BJ (cell line): ENCODE data around the gene GAS1. TPM values are rescaled to one million over a fixed set of nuclear protein-coding genes. Genes with fewer than 3 reads are reported as not detected.

Source experiments
- CTCF ChIA-PET: fragments of 350-600 bp; formaldehyde crosslinking; extraction: SDS; loops from one replicate; lab custom pipeline; 2021; ENCODE audit warnings: antibody characterized with exemption, inconsistent platforms; lab: Yijun Ruan, JAX
- POLR2A ChIA-PET: fragments of 300-600 bp; sonication (Branson Sonifier 250); formaldehyde crosslinking; extraction: SDS; loops from one replicate; lab custom pipeline; 2021; ENCODE audit warnings: antibody characterized with exemption; lab: Charles Lee
- DNase-seq: peaks from one replicate; pipeline ENCODE4 v3.0.0-alpha.2; 2011; ENCODE audit warnings: low read depth
- H3K27me3 ChIP-seq: 2 replicates; pipeline ENCODE4 v1.6.0; 2011; ENCODE audit warnings: low read length; ENCODE audit not compliant: control insufficient read depth, insufficient read depth
- H3K36me3 ChIP-seq: 2 replicates; pipeline ENCODE4 v1.5.1; 2011; ENCODE audit warnings: low read length; ENCODE audit not compliant: control insufficient read depth, insufficient read depth
- H3K4me3 ChIP-seq: 2 replicates; pipeline ENCODE4 v1.5.1; 2011; ENCODE audit warnings: low read depth, mild to moderate bottlenecking, control low read depth, low read length
- polyA plus RNA-seq: library from polyadenylated mRNA; depleted of rRNA; stranded (reverse); fragments of >200 nt; gene quantifications from 2 replicates; pipeline ENCODE4 v1.2.3, GENCODE V29; 2011
- TF ChIP-seq, protein P1 (sequence below): IDR thresholded peaks from 2 replicates; pipeline ENCODE4 v1.5.1; 2011; ENCODE audit warnings: low read depth, mild to moderate bottlenecking, control low read depth, inconsistent platforms, low read length, moderate library complexity; ENCODE audit not compliant: insufficient read depth

The GAS1 gene
- polyA plus RNA-seq, 1 experiment: 26.2 TPM

DNA sequence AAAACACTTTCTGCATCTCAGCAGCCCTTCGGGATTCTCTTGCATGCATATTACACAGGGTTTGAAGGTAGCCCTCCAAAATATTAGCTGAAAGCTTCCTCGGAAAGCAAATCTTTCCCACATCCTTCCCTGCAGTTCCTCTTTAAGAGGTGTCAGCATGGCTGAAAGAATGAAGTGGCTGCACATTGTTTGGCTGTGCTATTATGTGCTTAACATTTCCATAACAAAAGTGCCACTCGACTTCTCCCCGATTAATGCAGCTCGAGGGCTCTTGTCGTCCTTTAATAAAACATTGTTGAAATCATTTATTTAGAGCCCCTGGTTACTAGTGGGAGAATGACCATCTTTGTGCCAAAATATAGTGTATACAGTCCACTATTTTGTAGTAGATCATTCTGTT, 6.5 kb downstream of the GAS1 start:
- Histone ChIP-seq H3K4me3 (no peak overlapping the region), H3K36me3 (peaks cover 1% of the 10 kb centered on the region), H3K27me3 (peaks cover 2% of the 10 kb centered on the region; the same call in 1 of the 2 replicates)
- ChIA-PET POLR2A (no interaction called here), CTCF (interaction anchor here (0.7 to 1.4 kb wide), 3 partner anchors 42 to 507 kb away, joined by 3 to 5 read pairs (median 3); no protein-coding TSS in a partner anchor)
- DNase-seq: no peak
- TF ChIP-seq, protein P1, sequence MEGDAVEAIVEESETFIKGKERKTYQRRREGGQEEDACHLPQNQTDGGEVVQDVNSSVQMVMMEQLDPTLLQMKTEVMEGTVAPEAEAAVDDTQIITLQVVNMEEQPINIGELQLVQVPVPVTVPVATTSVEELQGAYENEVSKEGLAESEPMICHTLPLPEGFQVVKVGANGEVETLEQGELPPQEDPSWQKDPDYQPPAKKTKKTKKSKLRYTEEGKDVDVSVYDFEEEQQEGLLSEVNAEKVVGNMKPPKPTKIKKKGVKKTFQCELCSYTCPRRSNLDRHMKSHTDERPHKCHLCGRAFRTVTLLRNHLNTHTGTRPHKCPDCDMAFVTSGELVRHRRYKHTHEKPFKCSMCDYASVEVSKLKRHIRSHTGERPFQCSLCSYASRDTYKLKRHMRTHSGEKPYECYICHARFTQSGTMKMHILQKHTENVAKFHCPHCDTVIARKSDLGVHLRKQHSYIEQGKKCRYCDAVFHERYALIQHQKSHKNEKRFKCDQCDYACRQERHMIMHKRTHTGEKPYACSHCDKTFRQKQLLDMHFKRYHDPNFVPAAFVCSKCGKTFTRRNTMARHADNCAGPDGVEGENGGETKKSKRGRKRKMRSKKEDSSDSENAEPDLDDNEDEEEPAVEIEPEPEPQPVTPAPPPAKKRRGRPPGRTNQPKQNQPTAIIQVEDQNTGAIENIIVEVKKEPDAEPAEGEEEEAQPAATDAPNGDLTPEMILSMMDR: no peak

DNA sequence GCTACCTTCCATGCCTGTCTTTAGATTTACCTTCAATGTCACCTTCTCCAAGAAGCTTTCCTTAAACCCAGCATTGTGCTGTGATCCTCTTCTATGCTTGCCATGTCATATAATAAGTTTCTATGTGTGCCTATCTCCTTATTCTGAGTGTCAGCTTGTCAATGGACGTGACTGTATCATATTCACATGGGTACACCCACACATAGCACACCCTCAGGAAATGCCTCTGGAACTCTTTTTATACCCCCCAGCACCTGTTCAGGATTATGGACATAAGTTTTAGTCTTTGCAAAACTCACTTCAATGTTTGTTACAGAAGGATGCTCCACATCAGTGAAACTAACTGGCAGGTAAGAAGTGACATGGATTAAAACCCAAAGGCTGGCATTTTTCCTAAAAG, 7.4 kb downstream of the GAS1 start:
- ChIA-PET CTCF (interaction anchor here (0.5 to 0.6 kb wide), 2 partner anchors 230 to 324 kb away, joined by 3 read pairs; no protein-coding TSS in a partner anchor), POLR2A (no interaction called here)
- no peak for DNase-seq
- H3K4me3 ChIP-seq: no peak overlapping the region
- no peaks in the 10 kb centered on the region for H3K36me3 ChIP-seq
- peaks cover 2% of the 10 kb centered on the region; the same call in 1 of the 2 replicates for H3K27me3 ChIP-seq
- TF ChIP-seq, protein P1: no peak

DNA sequence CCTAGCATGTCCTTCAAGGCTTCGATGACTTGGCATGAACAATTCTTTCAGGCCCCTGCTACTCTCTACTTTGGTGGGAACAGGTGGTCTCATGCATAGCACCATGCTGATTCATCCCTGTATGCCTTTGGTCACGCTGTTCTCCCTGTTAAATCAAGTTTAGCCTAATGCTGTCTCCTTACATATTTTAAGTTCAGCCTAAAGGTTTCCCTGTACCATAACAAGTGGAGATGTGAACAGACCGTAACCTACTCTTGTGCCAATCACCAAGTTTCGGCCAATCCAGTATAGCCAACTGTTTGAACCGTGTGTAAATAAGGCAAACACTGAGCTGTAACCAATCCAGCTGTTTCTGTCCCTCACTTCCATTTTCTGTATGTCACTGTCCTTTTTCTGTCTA, 8.0 kb downstream of the GAS1 start:
- ChIA-PET CTCF (interaction anchor here (0.5 to 0.7 kb wide), 3 partner anchors 230 to 506 kb away, joined by 3 read pairs; no protein-coding TSS in a partner anchor), POLR2A (no interaction called here)
- TF ChIP-seq, protein P1: no peak
- no peak for DNase-seq
- Histone ChIP-seq H3K36me3 (no peaks in the 10 kb centered on the region), H3K4me3 (no peak overlapping the region), H3K27me3 (peaks cover 2% of the 10 kb centered on the region; the same call in 1 of the 2 replicates)

DNA sequence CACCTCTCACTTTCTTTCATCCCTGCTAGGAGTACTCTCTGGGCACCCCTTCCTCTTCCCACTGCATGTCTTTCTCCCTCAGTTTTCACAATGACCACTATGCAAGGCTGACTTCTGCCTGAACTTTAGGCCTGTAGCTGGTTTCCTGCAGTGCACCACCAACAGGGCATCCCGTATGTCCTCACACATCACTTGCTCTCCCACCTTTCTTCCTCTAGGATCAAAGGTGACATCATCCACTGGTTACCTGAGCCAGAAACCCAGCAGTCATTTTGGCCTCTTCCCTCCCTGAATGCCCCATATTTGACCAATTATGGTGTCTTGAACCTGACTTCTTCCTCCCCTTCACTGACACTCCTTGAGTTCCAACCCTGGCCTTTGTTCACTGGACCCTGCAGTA, 8.5 kb downstream of the GAS1 start:
- Histone ChIP-seq H3K4me3 (no peak overlapping the region), H3K27me3 (peaks cover 2% of the 10 kb centered on the region; the same call in 1 of the 2 replicates), H3K36me3 (no peaks in the 10 kb centered on the region)
- CTCF ChIA-PET: interaction anchor here (0.7 kb wide), 1 partner anchor 505 kb away, joined by 3 read pairs; no protein-coding TSS in a partner anchor
- POLR2A ChIA-PET: no interaction called here
- TF ChIP-seq, protein P1: no peak
- no peak for DNase-seq

GRCh38 chr9:86926145-86926544, 21.2 kb downstream of the GAS1 start:
- Histone ChIP-seq H3K27me3 (no peaks in the 10 kb centered on the region), H3K36me3 (no peaks in the 10 kb centered on the region), H3K4me3 (no peak overlapping the region)
- ChIA-PET CTCF (interaction anchor here (0.6 kb wide), 1 partner anchor 9 kb away, joined by 3 read pairs; no protein-coding TSS in a partner anchor), POLR2A (interaction anchor here (0.6 kb wide), 1 partner anchor 130 kb away, joined by 5 read pairs; no protein-coding TSS in a partner anchor)
- TF ChIP-seq, protein P1: no peak
- no peak for DNase-seq
